Epithelial cell of esophagus (primary cell): ENCODE measurements around the gene PRTN3.

ENCODE experiments used
- DNase-seq: peaks from one replicate; pipeline ENCODE4 v3.0.0; 2010; ENCODE audit warnings: low read depth
- H3K4me3 ChIP-seq: 2 replicates; pipeline ENCODE4 v1.5.1; 2011; ENCODE audit warnings: mild to moderate bottlenecking, low read length, control low read depth
- CTCF ChIP-seq: IDR thresholded peaks from 2 replicates; pipeline ENCODE4 v1.5.1; 2011; ENCODE audit warnings: low read depth, mild to moderate bottlenecking, low read length, control low read depth, inconsistent platforms; ENCODE audit not compliant: insufficient read depth; ENCODE audit errors: missing control alignments

Gene PRTN3

GRCh38 chr19:821825-822503 is 18.8 kb upstream of the PRTN3 start, which contains the start of gene PLPPR3:
Gene PLPPR3 (minus strand): TSS chr19:821955. CDS start chr19:821559, 396 bp downstream.
- no peak for DNase-seq
- no peak for TF ChIP-seq CTCF
- H3K4me3 ChIP-seq: no peak within 1 kb of the TSS

GRCh38 chr19:823565-824121 is 17.2 kb upstream of the PRTN3 start:
- no peak overlapping the region for H3K4me3 ChIP-seq
- no peak for TF ChIP-seq CTCF
- DNase-seq: no peak

GRCh38 chr19:824885-825284 is 15.9 kb upstream of the PRTN3 start:
- DNase-seq: no peak
- no peak for TF ChIP-seq CTCF
- H3K4me3 ChIP-seq: no peak overlapping the region

GRCh38 chr19:825897-826644 is 14.7 kb upstream of the PRTN3 start:
- no peak for DNase-seq
- no peak for TF ChIP-seq CTCF
- no peak overlapping the region for H3K4me3 ChIP-seq

- no peak overlapping the region for H3K4me3 ChIP-seq
- no peak for TF ChIP-seq CTCF
- DNase-seq: no peak
These were observed 13.5 kb upstream of the PRTN3 start for GRCh38 chr19:827314-827709.

GRCh38 chr19:827710-828321 is 13.0 kb upstream of the PRTN3 start, which contains the start of gene AZU1:
Gene AZU1 (plus strand): TSS chr19:827837. CDS start chr19:827847, 10 bp downstream.
- DNase-seq: no peak
- TF ChIP-seq CTCF: no peak

More at GRCh38 chr19:827710-828321, 13.0 kb upstream of the PRTN3 start, which contains the start of gene AZU1:
- no peak within 1 kb of the TSS for H3K4me3 ChIP-seq
